Activated B cell treated with CpG ODN at 0.5 μM for 24 hours (primary cell): ENCODE results near the gene CNPPD1. TPM values are rescaled to one million over a fixed set of nuclear protein-coding genes. Genes with fewer than 3 reads are reported as not detected.

Source experiments
- ATAC-seq: fragments of 200-7000 bp; cut with Tn5 transposase; one replicate; pipeline ENCODE4 v1.10.0; 2021; ENCODE audit warnings: low read depth, mild to moderate bottlenecking, moderate library complexity
- CTCF ChIA-PET: fragments of 350-600 bp; sonication (Branson Sonifier 250); formaldehyde crosslinking; loops from one replicate; lab custom pipeline; 2021; ENCODE audit warnings: antibody characterized with exemption; lab: Charles Lee
- POLR2A ChIA-PET: fragments of 350-600 bp; sonication (Branson Sonifier 250); formaldehyde crosslinking; loops from one replicate; lab custom pipeline; 2021; ENCODE audit warnings: antibody characterized with exemption; lab: Charles Lee
- DNase-seq: peaks from one replicate; pipeline ENCODE4 v3.0.0; 2022
- H3K27ac Mint-ChIP-seq: one replicate; pipeline ENCODE4 v1.8.0; 2020; ENCODE audit warnings: mixed read lengths
- H3K27me3 Mint-ChIP-seq: one replicate; pipeline ENCODE4 v1.8.0; 2021; ENCODE audit warnings: mixed read lengths
- H3K36me3 Mint-ChIP-seq: one replicate; pipeline ENCODE4 v1.8.0; 2021; ENCODE audit warnings: low read depth, mixed read lengths
- H3K4me1 Mint-ChIP-seq: one replicate; pipeline ENCODE4 v1.8.0; 2021; ENCODE audit warnings: mixed read lengths
- H3K4me3 Mint-ChIP-seq: one replicate; pipeline ENCODE4 v1.8.0; 2020; ENCODE audit warnings: mild to moderate bottlenecking, mixed read lengths
- H3K9me3 Mint-ChIP-seq: one replicate; pipeline ENCODE4 v1.8.0; 2020; ENCODE audit warnings: mixed read lengths
- intact Hi-C: fragments of 100-400 bp; cut with micrococcal nuclease; formaldehyde crosslinking; loops from one replicate; pipeline ENCODE4 v1.15.1; 2024
- total RNA-seq: library from RNA; stranded (reverse); gene quantifications from 2 replicates; pipeline ENCODE4 v1.2.3, GENCODE V29; 2022
- TF ChIP-seq, protein P1 (sequence below): fragments of 200-600 bp; IDR thresholded peaks from one replicate; pipeline ENCODE4 v1.8.0; 2022; ENCODE audit warnings: antibody characterized with exemption, mild to moderate bottlenecking

CNPPD1 gene
- total RNA-seq, 1 donor from 2014 or later, result 144 TPM

DNA sequence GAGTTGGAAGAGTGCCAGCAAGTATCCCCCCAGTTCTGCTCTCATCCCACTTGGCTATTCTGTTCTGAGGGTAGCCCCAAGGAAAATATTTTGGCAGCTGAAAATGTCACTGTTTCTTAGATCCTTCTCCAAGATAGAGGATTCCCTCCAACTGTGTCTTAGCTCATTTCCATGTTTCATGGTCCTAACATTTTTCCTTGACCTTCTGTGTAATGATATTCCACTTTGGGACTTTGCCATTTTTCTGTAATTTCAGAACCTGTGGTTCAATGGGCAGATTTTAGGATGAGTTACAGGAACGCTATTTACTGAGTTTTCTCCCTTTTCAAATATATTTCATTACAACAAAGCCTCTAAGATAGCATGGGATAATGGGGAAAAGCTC, 50.8 kb downstream of the CNPPD1 start:
- intact Hi-C loops, result no loop called here
- CTCF ChIA-PET, result no interaction called here

DNA sequence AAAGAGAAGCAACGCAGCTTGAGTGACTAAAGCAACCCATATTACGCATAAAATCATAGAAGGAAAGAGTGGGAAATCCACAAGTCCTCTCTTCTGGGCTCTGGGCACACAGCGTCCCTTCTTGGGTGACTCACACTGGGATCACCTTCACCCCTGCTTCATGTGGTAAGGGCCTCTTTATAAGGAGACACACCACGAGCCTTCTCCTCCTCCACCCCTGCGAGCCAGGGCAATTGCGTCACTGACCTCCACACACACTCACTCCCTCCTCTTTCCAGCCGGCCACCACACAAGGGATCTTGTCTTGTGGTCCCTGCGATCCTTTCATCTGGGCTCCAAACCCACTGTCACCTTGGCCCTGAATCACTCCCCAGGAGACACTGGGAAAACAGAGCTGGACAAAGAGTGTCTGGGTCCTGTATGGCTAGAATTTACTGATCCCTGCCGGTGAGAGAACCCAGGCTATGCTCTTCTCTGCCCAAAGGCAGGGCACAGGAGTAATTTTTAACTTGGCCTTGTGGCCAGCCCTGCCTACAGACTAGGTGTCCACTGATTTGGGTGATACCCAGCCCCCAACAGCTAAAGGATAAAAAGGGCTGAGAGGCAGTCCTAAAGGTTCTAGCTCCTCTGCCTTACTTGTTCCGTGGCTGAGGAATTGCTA, 51.4 kb downstream of the CNPPD1 start:
- ChIA-PET CTCF (no interaction called here), POLR2A (no interaction called here)
- peaks cover 32% of the 10 kb centered on the region for H3K36me3 Mint-ChIP-seq
- TF ChIP-seq, protein P1, sequence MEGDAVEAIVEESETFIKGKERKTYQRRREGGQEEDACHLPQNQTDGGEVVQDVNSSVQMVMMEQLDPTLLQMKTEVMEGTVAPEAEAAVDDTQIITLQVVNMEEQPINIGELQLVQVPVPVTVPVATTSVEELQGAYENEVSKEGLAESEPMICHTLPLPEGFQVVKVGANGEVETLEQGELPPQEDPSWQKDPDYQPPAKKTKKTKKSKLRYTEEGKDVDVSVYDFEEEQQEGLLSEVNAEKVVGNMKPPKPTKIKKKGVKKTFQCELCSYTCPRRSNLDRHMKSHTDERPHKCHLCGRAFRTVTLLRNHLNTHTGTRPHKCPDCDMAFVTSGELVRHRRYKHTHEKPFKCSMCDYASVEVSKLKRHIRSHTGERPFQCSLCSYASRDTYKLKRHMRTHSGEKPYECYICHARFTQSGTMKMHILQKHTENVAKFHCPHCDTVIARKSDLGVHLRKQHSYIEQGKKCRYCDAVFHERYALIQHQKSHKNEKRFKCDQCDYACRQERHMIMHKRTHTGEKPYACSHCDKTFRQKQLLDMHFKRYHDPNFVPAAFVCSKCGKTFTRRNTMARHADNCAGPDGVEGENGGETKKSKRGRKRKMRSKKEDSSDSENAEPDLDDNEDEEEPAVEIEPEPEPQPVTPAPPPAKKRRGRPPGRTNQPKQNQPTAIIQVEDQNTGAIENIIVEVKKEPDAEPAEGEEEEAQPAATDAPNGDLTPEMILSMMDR, result no peak
- no peak overlapping the region for H3K27ac Mint-ChIP-seq
- no peaks in the 10 kb centered on the region for H3K4me1 Mint-ChIP-seq
- ATAC-seq (no peak), DNase-seq (no peak)
- intact Hi-C loops, result no loop called here
- no peaks in the 10 kb centered on the region for H3K9me3 Mint-ChIP-seq
- H3K4me3 Mint-ChIP-seq, result no peak overlapping the region
- no peaks in the 10 kb centered on the region for H3K27me3 Mint-ChIP-seq

More for the DNA sequence above, 50.8 kb downstream of the CNPPD1 start:
- DNase-seq (no peak), ATAC-seq (no peak)
- POLR2A ChIA-PET, result no interaction called here
- Mint-ChIP-seq H3K4me3 (no peak overlapping the region), H3K4me1 (no peaks in the 10 kb centered on the region), H3K36me3 (peaks cover 36% of the 10 kb centered on the region), H3K27me3 (no peaks in the 10 kb centered on the region), H3K9me3 (no peaks in the 10 kb centered on the region), H3K27ac (no peak overlapping the region)
- TF ChIP-seq, protein P1, result no peak

DNA sequence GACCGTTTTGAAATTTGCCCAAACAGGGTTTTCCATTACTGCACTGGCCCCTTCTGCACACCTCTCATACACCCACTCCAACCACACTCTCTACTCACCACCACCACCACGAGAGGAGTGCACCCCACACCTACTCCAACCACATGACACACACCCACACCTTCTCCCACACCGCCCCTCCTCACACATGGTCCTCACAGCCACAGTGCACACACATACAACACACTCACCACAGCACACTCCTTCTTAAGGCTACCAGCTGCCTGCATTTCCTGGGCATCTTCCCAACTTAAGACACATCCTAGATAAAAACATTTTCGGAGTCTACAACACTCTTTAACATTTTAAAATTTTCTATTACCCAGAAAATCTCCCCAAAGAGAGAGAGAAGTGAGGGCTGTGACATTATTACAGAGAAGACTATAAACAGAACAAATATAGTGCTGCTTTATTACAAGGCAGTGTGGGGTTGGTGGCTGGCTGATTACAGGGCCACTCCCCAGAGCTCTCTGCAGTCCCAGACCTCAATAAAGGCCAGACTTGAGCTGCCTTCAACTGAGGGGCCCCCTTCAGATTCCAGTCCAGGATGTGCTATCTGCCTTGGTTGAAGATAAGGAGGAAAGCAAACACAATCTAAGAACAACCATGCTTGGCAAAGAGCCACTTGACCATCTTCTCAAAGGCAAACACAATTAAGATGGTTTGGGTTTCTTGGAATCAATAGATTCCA, 52.2 kb downstream of the CNPPD1 start:
- ATAC-seq (no peak), DNase-seq (no peak)
- H3K27me3 Mint-ChIP-seq, result no peaks in the 10 kb centered on the region
- ChIA-PET CTCF (interaction anchor here (0.5 to 3.6 kb wide), 2 partner anchors 51 to 67 kb away, joined by 3 to 11 read pairs; no protein-coding TSS in a partner anchor), POLR2A (no interaction called here)
- H3K27ac Mint-ChIP-seq, result no peak overlapping the region
- H3K9me3 Mint-ChIP-seq, result no peaks in the 10 kb centered on the region
- no peaks in the 10 kb centered on the region for H3K4me1 Mint-ChIP-seq
- TF ChIP-seq, protein P1, result no peak
- intact Hi-C loops, result no loop called here
- H3K36me3 Mint-ChIP-seq, result peaks cover 28% of the 10 kb centered on the region
- H3K4me3 Mint-ChIP-seq, result no peak overlapping the region

DNA sequence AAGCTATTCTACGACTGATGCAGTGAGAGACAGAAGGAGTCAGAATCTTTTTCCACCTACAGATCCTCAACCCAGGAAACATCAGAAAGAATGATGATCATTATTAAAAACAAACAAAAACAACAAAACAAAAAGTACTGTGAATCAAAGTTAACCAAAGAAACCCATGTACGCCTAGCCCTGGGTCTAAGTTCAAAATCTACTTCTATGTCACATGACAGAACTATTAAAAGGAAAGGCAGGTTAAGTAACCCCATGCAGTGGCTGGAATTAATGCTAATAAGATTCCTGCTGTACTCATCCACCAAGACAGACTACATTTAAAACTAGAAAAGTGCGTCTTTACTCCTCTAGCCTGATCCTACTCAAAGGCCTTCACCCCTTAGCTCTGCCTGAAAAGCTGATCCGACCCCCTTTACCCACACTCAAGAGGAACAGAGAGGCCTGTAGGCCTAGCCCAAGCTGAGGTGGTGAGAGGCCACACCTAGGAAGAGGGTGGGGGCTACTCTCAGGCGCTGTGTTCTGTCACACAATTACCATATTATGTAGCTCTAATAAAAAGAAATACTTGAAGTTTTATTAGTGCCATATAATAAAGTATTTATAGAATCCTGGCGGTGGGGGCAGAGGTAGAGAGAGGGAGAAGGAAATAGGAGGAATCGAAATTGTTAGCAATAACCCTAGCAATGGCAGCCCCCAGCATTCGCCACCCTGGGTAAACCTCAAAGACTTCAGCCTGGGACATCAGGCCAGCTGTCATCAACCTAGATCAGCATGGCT, 53.2 kb downstream of the CNPPD1 start:
- Mint-ChIP-seq H3K4me3 (no peak overlapping the region), H3K4me1 (no peaks in the 10 kb centered on the region), H3K27ac (no peak overlapping the region), H3K27me3 (no peaks in the 10 kb centered on the region), H3K9me3 (no peaks in the 10 kb centered on the region), H3K36me3 (peaks cover 28% of the 10 kb centered on the region)
- POLR2A ChIA-PET, result no interaction called here
- CTCF ChIA-PET, result interaction anchor here (0.5 to 3.6 kb wide), 3 partner anchors 50 to 178 kb away, joined by 3 to 11 read pairs (median 3); no protein-coding TSS in a partner anchor
- ATAC-seq (no peak), DNase-seq (no peak)
- TF ChIP-seq, protein P1, result no peak
- intact Hi-C loops, result no loop called here
